A172 (cell line): Measurements from ENCODE around the gene CADPS. TPM values are rescaled to one million over a fixed set of nuclear protein-coding genes. Genes with fewer than 3 reads are reported as not detected.

Experiments used
- DNase-seq: peaks from one replicate; pipeline ENCODE4 v3.0.0-alpha.2; 2015; ENCODE audit warnings: low spot score
- total RNA-seq: library from RNA; depleted of rRNA; stranded (reverse); fragments of >200 nt; shearing (Covaris generic); gene quantifications from 2 replicates; pipeline ENCODE4 v1.2.3, GENCODE V29; 2014

Gene CADPS
- total RNA-seq, 1 experiment from 2014 or later, result not detected

GRCh38 chr3:62359531-62359930 is 515.7 kb downstream of the CADPS start:
- DNase-seq, result no peak

DNA sequence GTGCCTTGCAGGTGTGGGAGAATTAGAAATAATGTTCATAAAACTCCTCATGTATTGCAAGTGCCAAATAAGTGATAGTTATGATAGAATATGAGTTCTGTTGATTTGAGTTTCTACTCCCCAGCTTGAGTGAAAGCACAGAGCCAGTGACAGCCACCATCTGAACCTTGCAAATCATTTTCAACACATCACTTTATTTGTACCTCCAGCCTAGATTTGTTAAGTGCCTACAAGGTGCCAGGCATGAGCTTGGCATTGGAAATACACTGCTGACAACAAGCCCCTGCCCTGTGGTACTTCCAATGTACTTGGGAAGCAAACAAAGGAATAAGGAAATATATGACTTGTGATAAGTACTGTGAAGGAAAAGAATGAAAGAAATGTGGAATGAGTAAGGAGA is 518.9 kb downstream of the CADPS start:
- DNase-seq, result no peak

DNA sequence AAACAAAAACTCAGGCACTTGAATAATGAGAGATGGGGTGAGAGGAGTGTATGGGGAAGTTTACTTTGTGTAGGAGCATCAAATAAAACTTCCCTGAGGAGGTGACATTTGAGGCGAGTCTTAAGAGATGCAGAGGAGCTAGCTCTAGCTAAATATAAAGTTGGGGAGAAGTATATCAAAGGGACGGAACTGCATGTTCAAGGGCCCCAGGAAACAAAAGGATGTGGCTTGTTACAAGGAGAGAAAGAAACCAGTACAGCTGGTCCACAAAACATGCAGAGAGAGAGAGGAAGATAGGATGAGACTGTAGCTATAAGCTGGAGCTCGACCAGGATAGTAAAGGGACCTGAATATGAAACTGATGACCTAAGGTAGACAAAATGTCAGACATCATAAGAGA is 519.5 kb downstream of the CADPS start:
- no peak for DNase-seq
